Anterior cingulate cortex (tissue), 58 donors: ENCODE measurements around the gene SPRED1.
"Not testable (repeated sequence)": the region's sequence is repeated elsewhere in the genome, so short reads cannot be mapped to it uniquely, and the experiment has no call there.

ENCODE experiments used
- DNase-seq, 58 donors: peaks; one replicate each; lab custom pipeline; 2025; lab: John Stamatoyannopoulos, UW

Gene SPRED1

GRCh38 chr15:38274135-38274534 lies 21.5 kb downstream of the SPRED1 start:
- no peak for DNase-seq

- no peak for DNase-seq
Measured at GRCh38 chr15:38275959-38276358, 23.3 kb downstream of the SPRED1 start.

- DNase-seq = not testable (repeated sequence)
Measured at GRCh38 chr15:38277281-38277680, 24.6 kb downstream of the SPRED1 start.

GRCh38 chr15:38281031-38281430 lies 28.4 kb downstream of the SPRED1 start:
- no peak for DNase-seq

- DNase-seq = no peak
Measured at GRCh38 chr15:38283010-38283409, 30.4 kb downstream of the SPRED1 start.

- no peak for DNase-seq
Measured at GRCh38 chr15:38285456-38285855, 32.8 kb downstream of the SPRED1 start.

GRCh38 chr15:38294126-38294525 lies 41.5 kb downstream of the SPRED1 start:
- no peak for DNase-seq

- no peak for DNase-seq
Measured at GRCh38 chr15:38297623-38298388, 45.2 kb downstream of the SPRED1 start.

- DNase-seq = no peak
Measured at GRCh38 chr15:38299216-38299615, 46.6 kb downstream of the SPRED1 start.

GRCh38 chr15:38300395-38300794 lies 47.8 kb downstream of the SPRED1 start:
- DNase-seq = no peak

- no peak for DNase-seq
Measured at GRCh38 chr15:38304481-38304880, 51.8 kb downstream of the SPRED1 start.

GRCh38 chr15:38307251-38307650 lies 54.6 kb downstream of the SPRED1 start:
- no peak for DNase-seq

- DNase-seq = no peak
Measured at GRCh38 chr15:38307861-38308641, 55.4 kb downstream of the SPRED1 start.

- DNase-seq = no peak
Measured at GRCh38 chr15:38308797-38309196, 56.2 kb downstream of the SPRED1 start.

- DNase-seq = no peak
Measured at GRCh38 chr15:38312190-38312589, 59.6 kb downstream of the SPRED1 start.

GRCh38 chr15:38316311-38316710 lies 63.7 kb downstream of the SPRED1 start:
- no peak for DNase-seq

GRCh38 chr15:38320181-38320580 lies 67.5 kb downstream of the SPRED1 start:
- no peak for DNase-seq

GRCh38 chr15:38320866-38321265 lies 68.2 kb downstream of the SPRED1 start:
- DNase-seq = no peak

GRCh38 chr15:38323895-38324294 lies 71.3 kb downstream of the SPRED1 start:
- no peak for DNase-seq

GRCh38 chr15:38324939-38325647 lies 72.5 kb downstream of the SPRED1 start:
- DNase-seq = no peak

GRCh38 chr15:38325648-38325990 lies 73.0 kb downstream of the SPRED1 start:
- no peak for DNase-seq
